Renal pelvis (tissue), 4 donors: ENCODE results near the gene GNAI1. TPM values are rescaled to one million over a fixed set of nuclear protein-coding genes. Genes with fewer than 3 reads are reported as not detected.

Experiments used
- DNase-seq: peaks from one replicate; pipeline ENCODE4 v3.0.0-alpha.2; 2013
- polyA plus RNA-seq, 3 donors: library from polyadenylated mRNA; unstranded; fragments of 120-200 nt; gene quantifications; one replicate each; pipeline ENCODE4 v1.2.1, GENCODE V29; 2013; ENCODE audit not compliant: insufficient read length in 3 of 3

The GNAI1 gene
- polyA plus RNA-seq, 3 donors, result 101 to 106 (median 103) TPM

- peak; percentile 28 for DNase-seq
These were observed 109.7 kb downstream of the GNAI1 start for GRCh38 chr7:80244206-80244916.

- no peak for DNase-seq
These were observed 112.5 kb downstream of the GNAI1 start for GRCh38 chr7:80247144-80247543.

- DNase-seq, result no peak
These were observed 113.3 kb downstream of the GNAI1 start for GRCh38 chr7:80247891-80248290.

- DNase-seq, result no peak
These were observed 114.6 kb downstream of the GNAI1 start for GRCh38 chr7:80249184-80249583.

- DNase-seq, result no peak
These were observed 115.1 kb downstream of the GNAI1 start for GRCh38 chr7:80249619-80250295.

- no peak for DNase-seq
These were observed 118.6 kb downstream of the GNAI1 start for GRCh38 chr7:80253237-80253636.

GRCh38 chr7:80253653-80254052, 119.0 kb downstream of the GNAI1 start:
- no peak for DNase-seq

- DNase-seq, result no peak
These were observed 121.0 kb downstream of the GNAI1 start for GRCh38 chr7:80255656-80256055.

GRCh38 chr7:80257756-80258155, 123.1 kb downstream of the GNAI1 start:
- DNase-seq, result no peak

GRCh38 chr7:80260606-80261005, 126.0 kb downstream of the GNAI1 start:
- no peak for DNase-seq

GRCh38 chr7:80263333-80263732, 128.7 kb downstream of the GNAI1 start:
- DNase-seq, result no peak

GRCh38 chr7:80263821-80264220, 129.2 kb downstream of the GNAI1 start:
- no peak for DNase-seq

GRCh38 chr7:80264769-80265495, 130.3 kb downstream of the GNAI1 start:
- no peak for DNase-seq

GRCh38 chr7:80272560-80273239, 138.1 kb downstream of the GNAI1 start:
- no peak for DNase-seq

- DNase-seq, result no peak
These were observed 138.7 kb downstream of the GNAI1 start for GRCh38 chr7:80273327-80273726.

GRCh38 chr7:80275192-80275605, 140.6 kb downstream of the GNAI1 start:
- no peak for DNase-seq
